Measurements from ENCODE around the gene NAT9. TPM values are rescaled to one million over a fixed set of nuclear protein-coding genes. Genes with fewer than 3 reads are reported as not detected.

The NAT9 gene
- total RNA-seq, 2 experiments from 2014 or later, result 39.9 to 41.6 TPM

DNA sequence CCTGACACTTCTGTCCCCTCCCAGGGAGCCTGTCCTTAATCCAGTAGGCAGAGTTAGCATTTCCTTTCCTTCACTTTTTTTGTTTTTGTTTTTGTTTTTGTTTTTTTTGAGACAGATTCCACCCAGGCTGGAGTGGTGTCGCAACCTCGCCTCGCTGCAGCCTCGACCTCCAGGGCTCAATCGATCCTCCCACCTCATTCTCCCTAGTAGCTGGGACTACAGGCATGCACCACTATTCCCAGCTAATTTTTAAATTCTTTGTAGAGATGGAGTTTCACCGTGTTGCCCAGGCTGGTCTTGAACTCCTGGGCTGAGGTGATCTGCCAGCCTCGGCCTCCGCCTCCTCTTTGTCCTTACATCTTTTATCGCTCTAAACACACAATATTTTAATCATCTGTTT is 23.7 kb downstream of the NAT9 start:
- peak overlapping the region; percentile 60 for H3K4me3 Mint-ChIP-seq
- peaks cover 30% of the 10 kb centered on the region for H3K36me3 Mint-ChIP-seq
- no peak for DNase-seq

DNA sequence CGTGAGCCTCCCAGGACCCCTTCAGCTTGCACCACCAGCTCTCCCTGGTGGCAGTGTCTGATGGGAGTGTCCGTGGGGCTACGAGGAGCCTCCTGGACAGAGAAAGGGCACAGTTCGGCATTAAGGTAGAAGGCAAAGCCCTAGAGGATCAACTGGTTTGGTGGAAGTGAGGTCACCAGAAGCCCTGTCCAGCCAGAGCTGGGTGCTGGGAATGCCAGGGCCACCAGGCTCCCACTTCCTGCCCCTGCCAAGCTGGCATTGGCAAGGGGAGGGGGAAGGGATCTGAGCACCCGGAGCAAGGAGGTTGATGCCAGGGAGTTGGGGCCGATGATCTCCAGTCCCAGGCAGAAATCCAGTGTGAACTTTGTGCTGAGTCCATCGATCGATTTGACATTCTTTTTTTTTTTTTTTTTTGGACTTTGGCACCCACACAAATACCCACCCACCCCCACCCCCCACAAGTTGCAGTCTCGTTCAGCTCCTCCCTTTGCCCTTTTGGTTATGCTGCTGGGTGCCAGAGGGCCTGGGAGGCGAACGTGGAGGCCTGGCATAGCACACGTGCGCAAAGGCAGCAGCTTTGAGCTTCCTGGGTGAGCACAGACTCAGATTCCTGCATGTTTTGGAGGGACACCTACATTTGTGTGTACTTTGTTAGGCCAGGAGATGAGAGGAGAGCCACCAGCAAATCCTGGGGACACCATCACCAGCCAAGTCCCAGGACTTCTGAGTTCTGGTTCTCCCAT is 25.6 kb downstream of the NAT9 start:
- peak overlapping the region; percentile 100 for H3K4me3 Mint-ChIP-seq
- H3K36me3 Mint-ChIP-seq, result peaks cover 30% of the 10 kb centered on the region
- H3K9me3 Mint-ChIP-seq, result no peaks in the 10 kb centered on the region
- H3K27ac Mint-ChIP-seq, result peak overlapping the region; percentile 95
- peaks cover 55% of the 10 kb centered on the region for H3K4me1 Mint-ChIP-seq
- no peak for DNase-seq
- no peaks in the 10 kb centered on the region for H3K27me3 Mint-ChIP-seq

More for the DNA sequence above, 23.7 kb downstream of the NAT9 start:
- no peaks in the 10 kb centered on the region for H3K9me3 Mint-ChIP-seq
- no peaks in the 10 kb centered on the region for H3K27me3 Mint-ChIP-seq
- peaks cover 56% of the 10 kb centered on the region for H3K4me1 Mint-ChIP-seq
- peak overlapping the region; percentile 68 for H3K27ac Mint-ChIP-seq

DNA sequence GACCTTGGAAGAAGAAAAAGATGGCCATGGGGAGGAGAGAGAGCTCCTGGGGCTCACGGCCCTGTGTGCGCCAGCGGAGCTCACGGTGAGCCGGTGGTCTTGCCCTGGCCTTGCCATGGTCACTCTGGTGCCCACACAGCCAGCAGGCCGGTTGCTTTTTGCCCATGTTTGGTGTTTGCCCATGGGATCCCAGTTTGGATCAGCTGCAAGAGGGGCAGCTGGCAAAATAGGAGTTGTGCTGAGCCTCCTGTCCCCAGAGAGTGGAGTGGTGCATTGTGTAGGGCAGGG is 26.2 kb downstream of the NAT9 start:
- Mint-ChIP-seq H3K27ac (peak overlapping the region; percentile 95), H3K9me3 (no peaks in the 10 kb centered on the region), H3K36me3 (peaks cover 28% of the 10 kb centered on the region), H3K4me1 (peaks cover 50% of the 10 kb centered on the region), H3K4me3 (peak overlapping the region; percentile 100), H3K27me3 (no peaks in the 10 kb centered on the region)
- no peak for DNase-seq

DNA sequence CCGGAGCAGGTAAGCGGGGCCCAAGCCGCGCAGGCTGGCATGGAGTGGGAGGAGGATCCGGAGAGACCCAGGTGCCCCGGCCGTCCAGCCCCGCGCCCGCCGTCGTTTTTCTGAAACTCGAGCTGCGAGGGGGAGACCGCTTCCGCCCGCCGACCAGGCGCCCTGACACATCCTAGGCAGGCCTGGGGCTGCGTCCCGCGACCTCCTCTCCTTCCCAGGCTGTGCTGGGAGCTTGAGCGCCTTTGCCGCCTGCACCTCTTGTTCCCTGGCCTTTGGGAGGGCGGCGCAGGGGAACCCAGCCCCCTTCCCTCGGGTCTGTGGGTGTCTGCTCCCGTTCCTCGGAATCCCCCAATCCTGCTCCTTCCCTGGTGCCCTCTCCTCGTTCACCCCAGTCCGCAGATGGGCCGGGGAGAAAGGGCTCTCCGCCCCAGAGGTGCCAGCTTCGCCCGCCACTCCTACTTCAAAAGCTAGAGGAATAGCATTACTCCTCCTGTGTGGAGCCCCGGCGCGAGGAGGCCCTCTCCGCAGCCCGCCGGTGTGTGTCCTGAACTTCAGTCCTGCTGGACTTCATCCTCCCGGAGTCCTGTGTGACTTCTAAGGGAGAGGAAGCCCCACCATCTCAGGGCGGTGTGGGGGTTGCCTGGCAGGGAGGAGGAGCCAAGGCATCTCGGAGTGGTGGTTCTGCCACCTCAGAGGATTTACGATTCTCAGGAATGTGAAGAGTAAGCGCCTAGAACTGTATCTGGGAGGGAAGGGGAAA is 26.7 kb downstream of the NAT9 start:
- H3K4me3 Mint-ChIP-seq, result peak overlapping the region; percentile 100
- peaks cover 50% of the 10 kb centered on the region for H3K4me1 Mint-ChIP-seq
- peak; percentile 64 for DNase-seq
- H3K36me3 Mint-ChIP-seq, result peaks cover 28% of the 10 kb centered on the region
- no peaks in the 10 kb centered on the region for H3K9me3 Mint-ChIP-seq
- H3K27ac Mint-ChIP-seq, result peak overlapping the region; percentile 95
- H3K27me3 Mint-ChIP-seq, result no peaks in the 10 kb centered on the region

DNA sequence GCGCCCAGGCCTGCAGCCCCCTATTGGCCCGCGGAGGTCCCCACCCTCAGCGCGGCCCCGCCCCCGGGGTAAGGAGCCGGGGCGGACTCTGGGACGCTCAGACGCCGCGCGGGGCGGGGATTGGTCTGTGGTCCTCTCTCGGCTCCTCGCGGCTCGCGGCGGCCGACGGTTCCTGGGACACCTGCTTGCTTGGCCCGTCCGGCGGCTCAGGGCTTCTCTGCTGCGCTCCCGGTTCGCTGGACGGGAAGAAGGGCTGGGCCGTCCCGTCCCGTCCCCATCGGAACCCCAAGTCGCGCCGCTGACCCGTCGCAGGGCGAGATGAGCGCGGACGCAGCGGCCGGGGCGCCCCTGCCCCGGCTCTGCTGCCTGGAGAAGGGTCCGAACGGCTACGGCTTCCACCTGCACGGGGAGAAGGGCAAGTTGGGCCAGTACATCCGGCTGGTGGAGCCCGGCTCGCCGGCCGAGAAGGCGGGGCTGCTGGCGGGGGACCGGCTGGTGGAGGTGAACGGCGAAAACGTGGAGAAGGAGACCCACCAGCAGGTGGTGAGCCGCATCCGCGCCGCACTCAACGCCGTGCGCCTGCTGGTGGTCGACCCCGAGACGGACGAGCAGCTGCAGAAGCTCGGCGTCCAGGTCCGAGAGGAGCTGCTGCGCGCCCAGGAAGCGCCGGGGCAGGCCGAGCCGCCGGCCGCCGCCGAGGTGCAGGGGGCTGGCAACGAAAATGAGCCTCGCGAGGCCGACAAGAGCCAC is 27.4 kb downstream of the NAT9 start, which contains the start of gene NHERF1:
Gene NHERF1, plus strand, starts transcription at position 100 of the 750 bp plus-strand sequence. Its CDS starts 219 bp downstream, at position 319.
- peaks cover 50% of the 10 kb centered on the region for H3K4me1 Mint-ChIP-seq
- H3K9me3 Mint-ChIP-seq, result peaks cover 3% of the 10 kb centered on the region
- DNase-seq, result peak; percentile 70
- H3K27ac Mint-ChIP-seq, result peak within 1 kb of the TSS; percentile 95
- peak within 1 kb of the TSS; percentile 100 for H3K4me3 Mint-ChIP-seq
- peaks cover 28% of the 10 kb centered on the region for H3K36me3 Mint-ChIP-seq
- no peaks in the 10 kb centered on the region for H3K27me3 Mint-ChIP-seq

DNA sequence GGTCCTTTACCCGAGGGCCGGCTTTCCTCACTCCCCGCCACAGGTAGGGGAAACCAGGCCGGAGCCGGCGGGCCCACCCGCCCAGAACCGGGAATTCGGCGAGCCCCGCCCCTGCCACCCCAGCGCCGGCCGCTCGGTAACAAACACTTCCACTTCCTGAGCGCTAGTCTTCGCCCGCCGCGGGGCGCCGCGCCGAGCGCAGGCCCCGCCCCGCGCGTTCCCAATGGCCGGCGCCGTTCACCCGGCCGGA is 27.9 kb downstream of the NAT9 start:
- Mint-ChIP-seq H3K4me1 (peaks cover 50% of the 10 kb centered on the region), H3K27me3 (no peaks in the 10 kb centered on the region), H3K27ac (peak overlapping the region; percentile 62), H3K4me3 (peak overlapping the region; percentile 68), H3K36me3 (peaks cover 28% of the 10 kb centered on the region), H3K9me3 (peaks cover 4% of the 10 kb centered on the region)
- DNase-seq, result peak; percentile 98

DNA sequence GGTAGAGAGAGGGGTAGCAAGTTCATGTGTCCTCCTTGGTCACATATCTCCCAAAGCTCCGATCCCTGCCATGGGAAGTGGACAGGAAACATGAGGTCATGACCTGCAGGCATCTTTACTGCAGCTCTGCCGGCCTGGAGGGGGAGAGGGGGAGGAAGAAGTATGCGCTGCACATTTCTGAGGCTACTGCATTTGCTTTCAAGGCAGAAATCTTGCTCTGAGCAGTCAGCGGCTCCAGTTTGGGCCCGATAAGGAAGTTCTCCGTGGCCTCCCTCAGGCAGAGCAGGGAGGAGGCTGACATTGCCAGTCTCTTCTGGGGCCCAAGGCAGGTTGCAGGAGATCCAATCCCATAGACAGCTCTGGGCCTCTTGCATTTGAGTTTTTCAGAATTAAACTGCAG is 29.2 kb downstream of the NAT9 start:
- Mint-ChIP-seq H3K27me3 (no peaks in the 10 kb centered on the region), H3K36me3 (peaks cover 17% of the 10 kb centered on the region), H3K9me3 (peaks cover 4% of the 10 kb centered on the region), H3K4me1 (peaks cover 51% of the 10 kb centered on the region), H3K27ac (peak overlapping the region; percentile 30), H3K4me3 (peak overlapping the region; percentile 68)
- DNase-seq, result no peak

DNA sequence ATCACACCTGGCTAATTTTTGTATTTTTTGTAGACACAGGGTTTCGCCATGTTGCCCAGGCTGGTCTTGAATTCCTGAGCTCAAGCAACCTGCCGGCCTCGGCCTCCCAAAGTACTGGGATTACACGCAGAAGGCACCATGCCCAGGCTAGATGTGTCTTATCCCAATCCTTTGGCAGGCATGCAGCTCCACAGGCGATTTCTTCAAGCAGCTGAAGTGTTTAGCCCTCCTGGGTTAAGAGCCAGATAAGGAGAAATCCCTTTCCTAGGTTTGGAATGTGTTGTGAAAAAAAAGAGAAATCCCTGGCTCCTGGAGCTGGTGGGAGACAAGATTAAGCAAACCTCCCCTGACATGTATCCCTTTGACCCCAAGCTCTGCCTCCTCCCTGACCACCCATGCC is 29.8 kb downstream of the NAT9 start:
- H3K4me1 Mint-ChIP-seq, result peaks cover 52% of the 10 kb centered on the region
- H3K27me3 Mint-ChIP-seq, result no peaks in the 10 kb centered on the region
- peaks cover 4% of the 10 kb centered on the region for H3K9me3 Mint-ChIP-seq
- peak overlapping the region; percentile 30 for H3K27ac Mint-ChIP-seq
- no peak overlapping the region for H3K4me3 Mint-ChIP-seq
- H3K36me3 Mint-ChIP-seq, result peaks cover 17% of the 10 kb centered on the region
- no peak for DNase-seq

DNA sequence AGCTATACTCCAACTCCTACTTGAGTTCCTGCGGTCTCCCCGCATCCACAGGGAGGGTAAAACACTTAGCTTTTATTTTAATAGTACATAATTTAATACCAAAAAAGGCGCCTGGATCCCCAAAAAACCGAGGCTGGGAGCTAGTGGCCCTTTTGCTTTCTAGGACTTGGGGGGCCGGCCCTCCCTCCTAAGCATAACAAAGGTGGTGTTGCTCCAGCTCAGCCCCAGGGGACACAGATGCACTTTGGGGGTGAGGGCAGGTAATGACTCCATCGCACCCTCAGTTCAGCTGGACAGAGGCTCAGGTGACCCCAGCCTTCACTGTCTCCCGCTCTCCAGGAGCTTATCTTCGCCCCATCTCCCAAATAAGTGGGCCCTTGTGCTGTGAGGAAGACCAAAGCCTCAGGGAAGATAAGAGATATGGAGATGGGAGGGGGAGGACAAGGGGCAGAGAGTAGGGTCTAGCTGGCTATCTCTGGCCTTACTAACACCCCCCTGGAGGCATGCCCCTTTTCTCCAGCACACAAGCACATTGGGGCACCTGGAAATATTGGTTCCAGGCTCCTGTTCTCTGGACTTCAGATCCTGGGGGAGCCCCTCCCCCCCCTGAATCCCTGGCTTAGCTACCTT is 30.5 kb downstream of the NAT9 start:
- no peaks in the 10 kb centered on the region for H3K27me3 Mint-ChIP-seq
- peaks cover 4% of the 10 kb centered on the region for H3K9me3 Mint-ChIP-seq
- H3K4me1 Mint-ChIP-seq, result peaks cover 52% of the 10 kb centered on the region
- H3K27ac Mint-ChIP-seq, result no peak overlapping the region
- no peak for DNase-seq
- peaks cover 10% of the 10 kb centered on the region for H3K36me3 Mint-ChIP-seq
- H3K4me3 Mint-ChIP-seq, result no peak overlapping the region

DNA sequence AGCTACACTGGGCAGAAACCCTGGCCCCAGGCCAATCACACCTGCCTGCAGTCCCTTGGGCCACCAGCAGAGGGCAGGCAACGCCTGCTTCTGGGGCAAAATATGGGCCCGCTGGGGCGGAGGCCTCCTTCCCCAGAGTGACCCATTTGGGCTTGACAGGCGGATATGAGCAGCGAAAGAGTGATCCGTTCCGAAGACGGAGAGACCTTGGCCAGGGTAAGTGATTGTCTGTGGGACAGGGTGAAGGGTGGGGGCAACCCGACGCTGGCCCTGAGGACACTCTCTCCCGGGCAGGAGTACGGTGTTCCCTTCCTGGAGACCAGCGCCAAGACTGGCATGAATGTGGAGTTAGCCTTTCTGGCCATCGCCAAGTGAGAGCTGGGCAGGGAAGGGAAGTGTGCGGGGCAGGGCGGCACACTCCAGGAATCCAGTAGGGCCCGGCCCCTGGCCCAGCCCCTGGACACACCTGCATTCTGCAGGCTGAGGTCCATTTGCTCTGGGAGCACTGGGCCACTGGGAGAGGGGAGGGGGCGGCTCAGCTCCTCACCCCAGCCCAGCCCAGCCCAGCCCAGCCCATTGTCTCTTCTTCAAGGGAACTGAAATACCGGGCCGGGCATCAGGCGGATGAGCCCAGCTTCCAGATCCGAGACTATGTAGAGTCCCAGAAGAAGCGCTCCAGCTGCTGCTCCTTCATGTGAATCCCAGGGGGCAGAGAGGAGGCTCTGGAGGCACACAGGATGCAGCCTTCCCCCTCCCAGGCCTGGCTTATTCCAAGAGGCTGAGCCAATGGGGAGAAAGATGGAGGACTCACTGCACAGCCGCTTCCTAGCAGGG is 31.2 kb downstream of the NAT9 start:
- H3K4me3 Mint-ChIP-seq, result no peak overlapping the region
- DNase-seq, result peak; percentile 84
- H3K9me3 Mint-ChIP-seq, result peaks cover 4% of the 10 kb centered on the region
- H3K27me3 Mint-ChIP-seq, result no peaks in the 10 kb centered on the region
- H3K36me3 Mint-ChIP-seq, result peaks cover 5% of the 10 kb centered on the region
- peaks cover 59% of the 10 kb centered on the region for H3K4me1 Mint-ChIP-seq
- H3K27ac Mint-ChIP-seq, result no peak overlapping the region

DNA sequence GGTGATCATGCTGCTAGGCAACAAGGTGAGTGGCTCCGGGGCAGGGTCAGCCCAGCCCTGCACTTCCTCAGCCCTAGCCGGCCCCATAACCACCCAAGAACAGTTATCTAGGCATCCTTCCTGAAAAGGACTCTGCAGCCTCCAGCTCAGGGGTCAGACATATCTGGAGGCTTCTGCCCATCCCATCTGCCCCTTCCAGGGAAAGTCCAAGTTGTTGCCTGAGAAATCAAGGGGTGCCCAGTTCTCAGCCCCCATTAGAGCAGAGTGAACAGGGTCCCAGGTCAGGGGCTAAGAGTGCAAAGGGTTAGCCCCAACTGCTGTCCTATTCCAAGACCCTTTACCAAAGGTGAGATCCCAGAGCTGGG is 31.8 kb downstream of the NAT9 start:
- Mint-ChIP-seq H3K27me3 (no peaks in the 10 kb centered on the region), H3K27ac (no peak overlapping the region), H3K36me3 (no peaks in the 10 kb centered on the region), H3K4me1 (peaks cover 63% of the 10 kb centered on the region), H3K9me3 (peaks cover 4% of the 10 kb centered on the region), H3K4me3 (no peak overlapping the region)
- no peak for DNase-seq

DNA sequence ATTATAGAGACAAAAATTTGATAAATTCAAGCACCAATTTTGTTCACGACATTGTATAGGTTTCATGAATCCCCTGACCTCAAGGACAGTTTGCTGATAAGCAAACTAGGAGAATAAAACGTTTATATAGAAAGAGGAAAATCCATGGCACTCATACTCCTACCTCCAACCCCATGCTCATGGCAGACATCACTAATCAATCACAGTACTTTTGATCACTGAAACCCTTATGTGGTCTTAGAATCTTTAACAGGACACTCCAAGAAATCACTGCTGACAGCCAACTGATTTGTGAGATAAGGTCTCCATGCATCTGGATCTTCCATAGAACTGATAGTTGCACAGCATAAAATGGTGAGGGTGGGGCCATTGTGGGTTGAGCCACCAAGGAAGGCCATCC is 32.4 kb downstream of the NAT9 start:
- no peaks in the 10 kb centered on the region for H3K27me3 Mint-ChIP-seq
- peak overlapping the region; percentile 47 for H3K27ac Mint-ChIP-seq
- DNase-seq, result no peak

DNA sequence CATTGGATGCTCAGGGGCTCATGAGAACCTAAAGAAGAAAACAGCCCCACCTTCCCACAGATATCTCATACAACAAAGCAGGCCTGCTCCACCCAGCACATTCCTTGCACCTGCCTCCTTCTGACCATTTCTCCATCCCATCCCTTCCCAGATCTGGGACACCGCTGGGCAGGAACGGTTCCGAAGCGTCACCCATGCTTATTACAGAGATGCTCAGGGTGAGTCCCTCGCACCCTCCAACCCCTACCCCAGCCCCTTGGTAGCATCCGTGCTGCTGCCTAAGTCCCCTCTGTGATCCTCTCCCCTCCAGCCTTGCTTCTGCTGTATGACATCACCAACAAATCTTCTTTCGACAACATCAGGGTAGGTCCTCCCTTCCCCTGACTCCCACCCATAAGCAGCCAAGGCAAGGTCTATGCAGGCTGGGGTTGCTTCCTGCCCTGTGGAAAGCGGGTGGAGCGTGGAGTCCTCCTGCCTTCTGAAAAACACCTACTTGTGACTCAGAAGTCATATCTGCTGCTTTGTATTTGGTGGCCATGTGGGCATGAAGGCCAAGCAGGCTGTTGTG is 33.1 kb downstream of the NAT9 start:
- H3K4me1 Mint-ChIP-seq, result peaks cover 75% of the 10 kb centered on the region
- peaks cover 4% of the 10 kb centered on the region for H3K9me3 Mint-ChIP-seq
- no peak overlapping the region for H3K4me3 Mint-ChIP-seq
- peak overlapping the region; percentile 90 for H3K27ac Mint-ChIP-seq
- no peaks in the 10 kb centered on the region for H3K36me3 Mint-ChIP-seq
- no peak for DNase-seq
- H3K27me3 Mint-ChIP-seq, result no peaks in the 10 kb centered on the region

More for the DNA sequence above, 32.4 kb downstream of the NAT9 start:
- Mint-ChIP-seq H3K4me3 (no peak overlapping the region), H3K9me3 (peaks cover 4% of the 10 kb centered on the region), H3K36me3 (no peaks in the 10 kb centered on the region), H3K4me1 (peaks cover 68% of the 10 kb centered on the region)

DNA sequence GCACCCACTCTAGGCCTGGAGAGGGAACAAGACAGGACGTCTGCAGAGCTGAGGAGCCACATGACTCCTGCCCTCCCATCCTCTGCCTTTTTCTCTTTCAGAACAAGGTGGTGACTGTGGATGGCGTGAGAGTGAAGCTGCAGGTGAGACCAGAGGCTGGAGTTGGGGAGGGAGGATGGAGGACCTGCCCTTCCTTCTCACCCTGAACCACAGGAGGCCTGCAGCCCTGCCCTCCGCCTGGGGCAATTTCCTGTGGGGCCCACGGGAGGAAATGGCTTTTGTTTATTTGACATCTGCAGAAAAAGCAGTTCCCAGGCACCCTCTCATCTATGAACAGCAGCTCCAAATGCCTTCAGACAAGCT is 34.0 kb downstream of the NAT9 start:
- peak overlapping the region; percentile 44 for H3K4me3 Mint-ChIP-seq
- peaks cover 4% of the 10 kb centered on the region for H3K9me3 Mint-ChIP-seq
- peak; percentile 59 for DNase-seq
- peaks cover 77% of the 10 kb centered on the region for H3K4me1 Mint-ChIP-seq
- no peaks in the 10 kb centered on the region for H3K27me3 Mint-ChIP-seq
- H3K27ac Mint-ChIP-seq, result peak overlapping the region; percentile 90
- H3K36me3 Mint-ChIP-seq, result no peaks in the 10 kb centered on the region

Data from activated naive CD8-positive, alpha-beta T cell treated with anti-CD3 and anti-CD28 coated beads for 36 hours (primary cell).